Measurements from ENCODE around the gene HOATZ. TPM values are rescaled to one million over a fixed set of nuclear protein-coding genes. Genes with fewer than 3 reads are reported as not detected.

Gene HOATZ
- total RNA-seq, 4 donors from 2014 or later, result not detected

- Histone ChIP-seq H3K36me3 (no peaks in the 10 kb centered on the region), H3K4me1 (peaks cover 0 to 15% (median 5%) of the 10 kb centered on the region in 4 donors), H3K4me3 (peak within 1 kb of the TSS; percentile 28 to 53 (median 48)), H3K27me3 (peaks cover 59% of the 10 kb centered on the region), H3K27ac (peak within 1 kb of the TSS; percentile 67 to 86 (median 77)), H3K9me3 (no peaks in the 10 kb centered on the region)
- intact Hi-C loops (cut with DNase I; ENCODE audit: low total_unique reads), result no loop called here
- no peak for TF ChIP-seq EP300 (IDR thresholded peaks at IDR 0.05; ENCODE audit: low read depth)
- TF ChIP-seq POLR2A (IDR thresholded peaks at IDR 0.05), result peak; percentile 31
- TF ChIP-seq CTCF (IDR thresholded peaks at IDR 0.05), result no peak
- TF ChIP-seq POLR2AphosphoS5 (IDR thresholded peaks at IDR 0.05), result peak in 2 of 3 donors; percentile 68 to 71
- DNase-seq, result peak; percentile 46
- in situ Hi-C loops (cut with MboI; ENCODE audit: low pct_ligation_motif_present in 1 of 4, low pct_unique_long_range_greater_than_20kb in 1 of 4, low sequenced_read_pairs in 3 of 4), result no loop called here
- WGBS, 2 donors (ENCODE audit: low coverage in 1 of 2), result 17% methylated on average over 46 of the region's 70 CpGs; no CpG with 5 or more reads in 1 of the 2 donors
Measured at GRCh38 chr11:111540114-111540936, 25.7 kb downstream of the HOATZ start, which contains the start of gene LAYN. LAYN (plus strand) TSS chr11:111540720; CDS start chr11:111540844, 124 bp downstream.

- H3K9me3 ChIP-seq, result no peaks in the 10 kb centered on the region
- peaks cover 0 to 15% (median 5%) of the 10 kb centered on the region in 4 donors for H3K4me1 ChIP-seq
- in situ Hi-C loops (cut with MboI; ENCODE audit: low pct_ligation_motif_present in 1 of 4, low pct_unique_long_range_greater_than_20kb in 1 of 4, low sequenced_read_pairs in 3 of 4), result no loop called here
- H3K36me3 ChIP-seq, result no peaks in the 10 kb centered on the region
- H3K27me3 ChIP-seq, result peaks cover 55% of the 10 kb centered on the region
- H3K27ac ChIP-seq, result peak overlapping the region; percentile 67 to 86 (median 77)
- DNase-seq, result no peak
- H3K4me3 ChIP-seq, result peak overlapping the region; percentile 28 to 53 (median 48)
- TF ChIP-seq POLR2A (IDR thresholded peaks at IDR 0.05) (no peak), EP300 (IDR thresholded peaks at IDR 0.05; ENCODE audit: low read depth) (no peak), CTCF (IDR thresholded peaks at IDR 0.05) (no peak), POLR2AphosphoS5 (IDR thresholded peaks at IDR 0.05) (no peak)
- intact Hi-C loops (cut with DNase I; ENCODE audit: low total_unique reads), result no loop called here
- WGBS, 2 donors (ENCODE audit: low coverage in 1 of 2), result 8% methylated on average over 12 of the region's 22 CpGs; no CpG with 5 or more reads in 1 of the 2 donors
Measured at GRCh38 chr11:111540937-111541253, 26.3 kb downstream of the HOATZ start.

GRCh38 chr11:111541254-111542061, 26.9 kb downstream of the HOATZ start:
- in situ Hi-C loops (cut with MboI; ENCODE audit: low pct_ligation_motif_present in 1 of 4, low pct_unique_long_range_greater_than_20kb in 1 of 4, low sequenced_read_pairs in 3 of 4), result no loop called here
- Histone ChIP-seq H3K4me3 (peak overlapping the region; percentile 28 to 53 (median 48)), H3K27me3 (peaks cover 51% of the 10 kb centered on the region), H3K27ac (peak overlapping the region; percentile 67 to 86 (median 77)), H3K36me3 (no peaks in the 10 kb centered on the region), H3K9me3 (no peaks in the 10 kb centered on the region), H3K4me1 (peaks cover 0 to 15% (median 5%) of the 10 kb centered on the region in 4 donors)
- WGBS, 2 donors (ENCODE audit: low coverage in 1 of 2), result 13% methylated on average over 41 of the region's 41 CpGs; no CpG with 5 or more reads in 1 of the 2 donors
- TF ChIP-seq POLR2A (IDR thresholded peaks at IDR 0.05) (no peak), POLR2AphosphoS5 (IDR thresholded peaks at IDR 0.05) (peak in 2 of 3 donors; percentile 13 to 44), CTCF (IDR thresholded peaks at IDR 0.05) (no peak), EP300 (IDR thresholded peaks at IDR 0.05; ENCODE audit: low read depth) (no peak)
- peak; percentile 21 for DNase-seq
- intact Hi-C loops (cut with DNase I; ENCODE audit: low total_unique reads), result no loop called here

Measured in transverse colon (tissue), 4 donors.